Measurements from ENCODE around the gene NAA60. TPM values are rescaled to one million over a fixed set of nuclear protein-coding genes. Genes with fewer than 3 reads are reported as not detected.
A peak's percentile ranks its signal among the peaks of the same experiment; 100 is the strongest.

The NAA60 gene
- polyA plus RNA-seq (2012; ENCODE audit: insufficient read depth, insufficient read length, low read depth) = 77.0 TPM

GRCh38 chr16:3443108-3444031 lies at the start of gene NAA60, which contains the start of gene ZNF597:
TSS of gene NAA60 (plus strand) at chr16:3443680. CDS start at chr16:3476228, 32,548 bp downstream.
TSS of gene ZNF597 (minus strand) at chr16:3443504. CDS start at chr16:3443153, 351 bp downstream.
- Histone ChIP-seq H3K36me3 (peaks cover 2% of the 10 kb centered on the region; the same call in 1 of the 2 replicates), H3K27me3 (peaks cover 4% of the 10 kb centered on the region), H3K4me3 (ENCODE audit: low read depth, low read length) (peak within 1 kb of the TSS; percentile 83), H3K9me3 (no peaks in the 10 kb centered on the region), H3K4me1 (no peaks in the 10 kb centered on the region)
- DNase-seq = peak; percentile 87
- TF ChIP-seq, protein P1, sequence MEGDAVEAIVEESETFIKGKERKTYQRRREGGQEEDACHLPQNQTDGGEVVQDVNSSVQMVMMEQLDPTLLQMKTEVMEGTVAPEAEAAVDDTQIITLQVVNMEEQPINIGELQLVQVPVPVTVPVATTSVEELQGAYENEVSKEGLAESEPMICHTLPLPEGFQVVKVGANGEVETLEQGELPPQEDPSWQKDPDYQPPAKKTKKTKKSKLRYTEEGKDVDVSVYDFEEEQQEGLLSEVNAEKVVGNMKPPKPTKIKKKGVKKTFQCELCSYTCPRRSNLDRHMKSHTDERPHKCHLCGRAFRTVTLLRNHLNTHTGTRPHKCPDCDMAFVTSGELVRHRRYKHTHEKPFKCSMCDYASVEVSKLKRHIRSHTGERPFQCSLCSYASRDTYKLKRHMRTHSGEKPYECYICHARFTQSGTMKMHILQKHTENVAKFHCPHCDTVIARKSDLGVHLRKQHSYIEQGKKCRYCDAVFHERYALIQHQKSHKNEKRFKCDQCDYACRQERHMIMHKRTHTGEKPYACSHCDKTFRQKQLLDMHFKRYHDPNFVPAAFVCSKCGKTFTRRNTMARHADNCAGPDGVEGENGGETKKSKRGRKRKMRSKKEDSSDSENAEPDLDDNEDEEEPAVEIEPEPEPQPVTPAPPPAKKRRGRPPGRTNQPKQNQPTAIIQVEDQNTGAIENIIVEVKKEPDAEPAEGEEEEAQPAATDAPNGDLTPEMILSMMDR (IDR thresholded peaks at IDR 0.05; ENCODE audit: low read depth, low read length) = no peak

- Histone ChIP-seq H3K27me3 (no peaks in the 10 kb centered on the region), H3K36me3 (peaks cover 36% of the 10 kb centered on the region), H3K4me1 (no peaks in the 10 kb centered on the region), H3K4me3 (ENCODE audit: low read depth, low read length) (peak overlapping the region; percentile 84), H3K9me3 (no peaks in the 10 kb centered on the region)
- no peak for DNase-seq
- TF ChIP-seq, protein P1 (IDR thresholded peaks at IDR 0.05; ENCODE audit: low read depth, low read length) = no peak
Observed at GRCh38 chr16:3400446-3400778, 43.1 kb upstream of the NAA60 start.

GRCh38 chr16:3400779-3401688 lies 42.4 kb upstream of the NAA60 start, which contains the start of the genes ZNF174 and ZSCAN32:
TSS of gene ZNF174 (plus strand) at chr16:3401215. CDS start at chr16:3402005, 790 bp downstream.
TSS of gene ZSCAN32 (minus strand) at chr16:3401004. CDS start at chr16:3397557, 3,447 bp downstream.
- Histone ChIP-seq H3K36me3 (peaks cover 36% of the 10 kb centered on the region), H3K4me1 (no peaks in the 10 kb centered on the region), H3K9me3 (no peaks in the 10 kb centered on the region), H3K4me3 (ENCODE audit: low read depth, low read length) (peak within 1 kb of the TSS; percentile 84), H3K27me3 (no peaks in the 10 kb centered on the region)
- peak; percentile 98 for DNase-seq
- TF ChIP-seq, protein P1 (IDR thresholded peaks at IDR 0.05; ENCODE audit: low read depth, low read length) = 0 out of 2 replicates have a peak, but pooled peaks have one; percentile 2

DNA sequence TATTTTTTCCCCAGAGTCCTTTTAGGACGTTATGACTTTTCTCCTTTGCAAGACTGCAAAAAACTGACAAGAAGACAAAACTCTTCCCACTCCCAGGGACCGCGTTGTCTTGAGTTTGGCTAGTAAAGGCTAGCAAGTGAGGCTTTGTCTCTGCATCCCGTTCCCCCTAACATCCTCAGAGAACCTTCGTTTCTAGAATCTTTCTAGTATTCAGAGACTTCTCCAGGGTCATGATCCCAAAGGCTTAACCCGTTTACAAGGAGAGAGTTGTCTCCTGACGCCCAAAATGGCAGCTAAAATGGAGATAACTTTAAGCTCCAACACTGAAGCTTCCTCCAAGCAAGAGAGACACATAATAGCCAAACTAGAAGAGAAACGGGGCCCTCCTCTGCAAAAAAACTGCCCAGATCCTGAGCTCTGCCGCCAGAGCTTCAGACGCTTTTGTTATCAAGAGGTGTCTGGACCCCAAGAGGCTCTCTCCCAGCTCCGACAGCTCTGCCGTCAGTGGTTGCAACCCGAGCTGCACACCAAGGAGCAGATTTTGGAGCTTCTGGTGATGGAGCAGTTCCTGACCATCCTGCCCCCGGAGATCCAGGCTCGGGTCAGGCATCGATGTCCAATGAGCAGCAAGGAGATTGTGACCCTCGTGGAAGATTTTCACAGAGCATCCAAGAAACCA lies 41.6 kb upstream of the NAA60 start:
- peaks cover 37% of the 10 kb centered on the region for H3K36me3 ChIP-seq
- DNase-seq = peak; percentile 25

More for the DNA sequence above, 41.6 kb upstream of the NAA60 start:
- Histone ChIP-seq H3K4me1 (no peaks in the 10 kb centered on the region), H3K4me3 (ENCODE audit: low read depth, low read length) (peak overlapping the region; percentile 84), H3K9me3 (no peaks in the 10 kb centered on the region), H3K27me3 (no peaks in the 10 kb centered on the region)
- TF ChIP-seq, protein P1 (IDR thresholded peaks at IDR 0.05; ENCODE audit: low read depth, low read length) = 0 out of 2 replicates have a peak, but pooled peaks have one; percentile 1
